HEK293 (cell line): Measurements from ENCODE around the gene TIGD4.

Experiments
- CTCF ChIA-PET: fragments of 350-600 bp; formaldehyde crosslinking; extraction: SDS; loops from one replicate; lab custom pipeline; 2021; ENCODE audit warnings: antibody characterized with exemption; lab: Yijun Ruan, JAX
- POLR2A ChIA-PET: fragments of 300-600 bp; formaldehyde crosslinking; extraction: SDS; loops from one replicate; lab custom pipeline; 2020; ENCODE audit warnings: antibody characterized with exemption, inconsistent platforms; lab: Yijun Ruan, JAX
- H3K27ac ChIP-seq: fragments of 200-500 bp; sonication (Bioruptor generic); 2 replicates; pipeline ENCODE4 v1.5.1; 2014; ENCODE audit warnings: low read depth, low read length, control low read depth, inconsistent platforms; ENCODE audit errors: extremely low read depth
- H3K36me3 ChIP-seq, 2 experiments: fragments of 200-500 bp in 1 of 2; sonication (Bioruptor generic) in 1 of 2; 1 replicate in 1 of 2; 2 replicates in 1 of 2; pipeline ENCODE4 v1.5.1; 2014 to 2017; ENCODE audit warnings: inconsistent platforms in 2 of 2, low read length in 2 of 2; ENCODE audit not compliant: control insufficient read depth in 2 of 2, insufficient read depth in 1 of 2
- H3K4me1 ChIP-seq: fragments of 200-500 bp; sonication (Bioruptor generic); 2 replicates; pipeline ENCODE4 v1.5.1; 2014; ENCODE audit warnings: mild to moderate bottlenecking, low read length, inconsistent platforms; ENCODE audit not compliant: control insufficient read depth, insufficient read depth
- H3K4me3 ChIP-seq: 2 replicates; pipeline ENCODE4 v1.5.1; 2011; ENCODE audit warnings: low read depth, mild to moderate bottlenecking, control low read depth, low read length, moderate library complexity
- H3K9me3 ChIP-seq: fragments of 200-500 bp; sonication (Bioruptor generic); 2 replicates; pipeline ENCODE4 v1.5.1; 2014; ENCODE audit warnings: low read depth, low read length, inconsistent platforms; ENCODE audit not compliant: control insufficient read depth, insufficient read depth
- IKZF3 ChIP-seq: fragments of 450-650 bp; IDR thresholded peaks from 2 replicates; pipeline ENCODE4 v1.5.0; 2018; ENCODE audit warnings: missing biosample characterization, mild to moderate bottlenecking, missing genetic modification characterization, moderate library complexity
- MZF1 ChIP-seq: fragments of 450-650 bp; formaldehyde crosslinking; IDR thresholded peaks from 2 replicates; pipeline ENCODE4 v1.5.1; 2017; ENCODE audit warnings: missing biosample characterization, missing genetic modification characterization, borderline replicate concordance
- TRIM28 ChIP-seq: IDR thresholded peaks from 2 replicates; pipeline ENCODE4 v1.6.1; 2011; ENCODE audit warnings: low read length, control low read depth, borderline replicate concordance
- ZBTB20 ChIP-seq: fragments of 450-650 bp; formaldehyde crosslinking; IDR thresholded peaks from 2 replicates; pipeline ENCODE4 v1.5.1; 2016; ENCODE audit warnings: missing biosample characterization, missing genetic modification characterization
- ZBTB8A ChIP-seq: fragments of 450-650 bp; formaldehyde crosslinking; IDR thresholded peaks from 2 replicates; pipeline ENCODE4 v1.5.1; 2016; ENCODE audit warnings: missing biosample characterization, missing genetic modification characterization
- ZFHX2 ChIP-seq: fragments of 450-650 bp; formaldehyde crosslinking; conservative IDR thresholded peaks from 2 replicates; pipeline ENCODE4 v1.5.1; 2016; ENCODE audit warnings: missing biosample characterization, missing genetic modification characterization
- ZNF121 ChIP-seq: fragments of 450-650 bp; formaldehyde crosslinking; IDR thresholded peaks from 2 replicates; pipeline ENCODE4 v1.5.1; 2016; ENCODE audit warnings: missing biosample characterization, missing genetic modification characterization
- ZNF133 ChIP-seq: fragments of 450-650 bp; formaldehyde crosslinking; IDR thresholded peaks from 2 replicates; pipeline ENCODE4 v1.5.1; 2016; ENCODE audit warnings: missing biosample characterization, missing genetic modification characterization
- ZNF16 ChIP-seq: fragments of 450-650 bp; formaldehyde crosslinking; IDR thresholded peaks from 2 replicates; pipeline ENCODE4 v1.5.1; 2016; ENCODE audit warnings: low read depth, missing biosample characterization, missing genetic modification characterization
- ZNF350 ChIP-seq: fragments of 450-650 bp; formaldehyde crosslinking; IDR thresholded peaks from 2 replicates; pipeline ENCODE4 v1.5.0; 2017; ENCODE audit warnings: missing biosample characterization, mild to moderate bottlenecking, missing genetic modification characterization
- ZNF548 ChIP-seq: fragments of 450-650 bp; formaldehyde crosslinking; IDR thresholded peaks from 2 replicates; pipeline ENCODE4 v1.5.1; 2016; ENCODE audit warnings: missing biosample characterization, missing genetic modification characterization
- ZNF629 ChIP-seq: fragments of 450-650 bp; formaldehyde crosslinking; IDR thresholded peaks from 2 replicates; pipeline ENCODE4 v1.5.1; 2017; ENCODE audit warnings: missing biosample characterization, missing genetic modification characterization
- ZSCAN30 ChIP-seq: fragments of 450-650 bp; IDR thresholded peaks from 2 replicates; pipeline ENCODE4 v1.5.1; 2018; ENCODE audit warnings: missing biosample characterization, mild to moderate bottlenecking, missing genetic modification characterization, moderate library complexity
- TF ChIP-seq, protein P1 (sequence below): fragments of 450-650 bp; formaldehyde crosslinking; IDR thresholded peaks from 2 replicates; pipeline ENCODE4 v1.5.1; 2016; ENCODE audit warnings: missing biosample characterization, missing genetic modification characterization
- TF ChIP-seq, protein P2 (sequence below): fragments of 450-650 bp; formaldehyde crosslinking; IDR thresholded peaks from 2 replicates; pipeline ENCODE4 v1.5.1; 2016; ENCODE audit warnings: missing biosample characterization, missing genetic modification characterization
- TF ChIP-seq, protein P3 (sequence below): fragments of 450-650 bp; IDR thresholded peaks from 2 replicates; pipeline ENCODE4 v1.5.1; 2018; ENCODE audit warnings: missing biosample characterization, missing genetic modification characterization
- TF ChIP-seq, protein P4 (sequence below): fragments of 450-650 bp; formaldehyde crosslinking; IDR thresholded peaks from 2 replicates; pipeline ENCODE4 v1.5.1; 2016; ENCODE audit warnings: missing biosample characterization, missing genetic modification characterization, low read depth
- TF ChIP-seq, protein P5 (sequence below): fragments of 450-650 bp; formaldehyde crosslinking; IDR thresholded peaks from 2 replicates; pipeline ENCODE4 v1.5.1; 2017; ENCODE audit warnings: missing biosample characterization, missing genetic modification characterization
- TF ChIP-seq, protein P6 (sequence below): fragments of 450-650 bp; formaldehyde crosslinking; IDR thresholded peaks from 2 replicates; pipeline ENCODE4; 2016; ENCODE audit warnings: missing biosample characterization, missing genetic modification characterization

The TIGD4 gene

DNA sequence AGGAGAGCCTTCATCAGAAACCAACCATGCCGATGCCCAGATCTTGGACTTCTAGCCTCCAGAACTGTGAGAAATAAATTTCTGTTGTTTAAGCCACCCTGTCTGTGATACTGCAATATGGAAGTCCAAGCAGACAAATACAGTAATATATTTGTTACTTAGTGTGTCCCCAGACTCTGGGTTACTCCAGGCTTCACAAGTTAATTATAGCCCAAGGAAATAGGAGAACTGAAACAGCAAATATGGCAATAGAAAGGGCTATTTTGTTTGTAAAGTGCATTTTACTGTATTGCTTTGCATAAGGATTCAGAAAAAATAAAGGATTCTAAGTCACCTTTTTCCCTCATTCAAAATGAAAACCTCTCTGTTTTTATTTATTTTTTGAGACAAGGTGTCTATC lies 15.7 kb downstream of the TIGD4 start:
- Histone ChIP-seq H3K4me3 (no peak overlapping the region), H3K27ac (no peak overlapping the region), H3K36me3 (no peaks in the 10 kb centered on the region), H3K9me3 (no peaks in the 10 kb centered on the region), H3K4me1 (no peaks in the 10 kb centered on the region)
- TF ChIP-seq, protein P1, sequence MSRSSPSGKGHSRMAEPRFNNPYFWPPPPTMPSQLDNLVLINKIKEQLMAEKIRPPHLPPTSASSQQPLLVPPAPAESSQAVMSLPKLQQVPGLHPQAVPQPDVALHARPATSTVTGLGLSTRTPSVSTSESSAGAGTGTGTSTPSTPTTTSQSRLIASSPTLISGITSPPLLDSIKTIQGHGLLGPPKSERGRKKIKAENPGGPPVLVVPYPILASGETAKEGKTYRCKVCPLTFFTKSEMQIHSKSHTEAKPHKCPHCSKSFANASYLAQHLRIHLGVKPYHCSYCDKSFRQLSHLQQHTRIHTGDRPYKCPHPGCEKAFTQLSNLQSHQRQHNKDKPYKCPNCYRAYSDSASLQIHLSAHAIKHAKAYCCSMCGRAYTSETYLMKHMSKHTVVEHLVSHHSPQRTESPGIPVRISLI, result no peak
- TF ChIP-seq, protein P2, sequence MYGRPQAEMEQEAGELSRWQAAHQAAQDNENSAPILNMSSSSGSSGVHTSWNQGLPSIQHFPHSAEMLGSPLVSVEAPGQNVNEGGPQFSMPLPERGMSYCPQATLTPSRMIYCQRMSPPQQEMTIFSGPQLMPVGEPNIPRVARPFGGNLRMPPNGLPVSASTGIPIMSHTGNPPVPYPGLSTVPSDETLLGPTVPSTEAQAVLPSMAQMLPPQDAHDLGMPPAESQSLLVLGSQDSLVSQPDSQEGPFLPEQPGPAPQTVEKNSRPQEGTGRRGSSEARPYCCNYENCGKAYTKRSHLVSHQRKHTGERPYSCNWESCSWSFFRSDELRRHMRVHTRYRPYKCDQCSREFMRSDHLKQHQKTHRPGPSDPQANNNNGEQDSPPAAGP, result no peak
- TF ChIP-seq, protein P3, sequence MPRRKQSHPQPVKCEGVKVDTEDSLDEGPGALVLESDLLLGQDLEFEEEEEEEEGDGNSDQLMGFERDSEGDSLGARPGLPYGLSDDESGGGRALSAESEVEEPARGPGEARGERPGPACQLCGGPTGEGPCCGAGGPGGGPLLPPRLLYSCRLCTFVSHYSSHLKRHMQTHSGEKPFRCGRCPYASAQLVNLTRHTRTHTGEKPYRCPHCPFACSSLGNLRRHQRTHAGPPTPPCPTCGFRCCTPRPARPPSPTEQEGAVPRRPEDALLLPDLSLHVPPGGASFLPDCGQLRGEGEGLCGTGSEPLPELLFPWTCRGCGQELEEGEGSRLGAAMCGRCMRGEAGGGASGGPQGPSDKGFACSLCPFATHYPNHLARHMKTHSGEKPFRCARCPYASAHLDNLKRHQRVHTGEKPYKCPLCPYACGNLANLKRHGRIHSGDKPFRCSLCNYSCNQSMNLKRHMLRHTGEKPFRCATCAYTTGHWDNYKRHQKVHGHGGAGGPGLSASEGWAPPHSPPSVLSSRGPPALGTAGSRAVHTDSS (tag by site-specific recombination), result no peak
- no peak for TF ChIP-seq ZNF629 (tag by site-specific recombination)
- TF ChIP-seq ZBTB8A (tag by site-specific recombination), result no peak
- TF ChIP-seq, protein P4, sequence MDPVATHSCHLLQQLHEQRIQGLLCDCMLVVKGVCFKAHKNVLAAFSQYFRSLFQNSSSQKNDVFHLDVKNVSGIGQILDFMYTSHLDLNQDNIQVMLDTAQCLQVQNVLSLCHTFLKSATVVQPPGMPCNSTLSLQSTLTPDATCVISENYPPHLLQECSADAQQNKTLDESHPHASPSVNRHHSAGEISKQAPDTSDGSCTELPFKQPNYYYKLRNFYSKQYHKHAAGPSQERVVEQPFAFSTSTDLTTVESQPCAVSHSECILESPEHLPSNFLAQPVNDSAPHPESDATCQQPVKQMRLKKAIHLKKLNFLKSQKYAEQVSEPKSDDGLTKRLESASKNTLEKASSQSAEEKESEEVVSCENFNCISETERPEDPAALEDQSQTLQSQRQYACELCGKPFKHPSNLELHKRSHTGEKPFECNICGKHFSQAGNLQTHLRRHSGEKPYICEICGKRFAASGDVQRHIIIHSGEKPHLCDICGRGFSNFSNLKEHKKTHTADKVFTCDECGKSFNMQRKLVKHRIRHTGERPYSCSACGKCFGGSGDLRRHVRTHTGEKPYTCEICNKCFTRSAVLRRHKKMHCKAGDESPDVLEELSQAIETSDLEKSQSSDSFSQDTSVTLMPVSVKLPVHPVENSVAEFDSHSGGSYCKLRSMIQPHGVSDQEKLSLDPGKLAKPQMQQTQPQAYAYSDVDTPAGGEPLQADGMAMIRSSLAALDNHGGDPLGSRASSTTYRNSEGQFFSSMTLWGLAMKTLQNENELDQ, result no peak
- no peak for TF ChIP-seq MZF1 (tag by site-specific recombination)
- TF ChIP-seq ZNF121 (tag by site-specific recombination), result no peak
- no peak for TF ChIP-seq IKZF3 (tag by site-specific recombination)
- no peak for TF ChIP-seq ZSCAN30 (tag by site-specific recombination)
- POLR2A ChIA-PET, result no interaction called here
- CTCF ChIA-PET, result no interaction called here

DNA sequence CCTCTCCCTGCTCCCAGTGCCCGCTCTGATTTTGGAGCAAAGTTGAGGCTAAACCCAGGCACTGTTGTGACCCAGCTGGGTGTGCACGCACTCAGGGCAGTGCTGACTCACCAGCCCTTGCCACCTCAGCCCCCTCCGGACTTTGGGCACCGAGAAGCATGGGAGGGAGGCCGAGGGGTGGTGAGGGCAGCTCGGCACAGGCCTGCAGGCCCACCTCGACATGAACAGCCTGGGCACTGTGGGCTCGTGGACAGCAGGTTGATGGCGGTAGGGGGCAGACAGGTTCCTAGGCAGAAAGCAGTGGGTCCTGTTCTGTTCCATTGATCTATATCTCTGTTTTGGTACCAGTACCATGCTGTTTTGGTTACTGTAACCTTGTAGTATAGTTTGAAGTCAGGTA lies 30.9 kb downstream of the TIGD4 start:
- no peaks in the 10 kb centered on the region for H3K4me1 ChIP-seq
- H3K27ac ChIP-seq, result no peak overlapping the region
- POLR2A ChIA-PET, result no interaction called here
- H3K4me3 ChIP-seq, result no peak overlapping the region
- H3K9me3 ChIP-seq, result no peaks in the 10 kb centered on the region
- TF ChIP-seq ZFHX2 (tag by site-specific recombination), result no peak
- TF ChIP-seq TRIM28, result no peak
- no peak for TF ChIP-seq ZNF121 (tag by site-specific recombination)
- no peak for TF ChIP-seq ZNF548
- TF ChIP-seq ZBTB20, result no peak
- TF ChIP-seq, protein P5, sequence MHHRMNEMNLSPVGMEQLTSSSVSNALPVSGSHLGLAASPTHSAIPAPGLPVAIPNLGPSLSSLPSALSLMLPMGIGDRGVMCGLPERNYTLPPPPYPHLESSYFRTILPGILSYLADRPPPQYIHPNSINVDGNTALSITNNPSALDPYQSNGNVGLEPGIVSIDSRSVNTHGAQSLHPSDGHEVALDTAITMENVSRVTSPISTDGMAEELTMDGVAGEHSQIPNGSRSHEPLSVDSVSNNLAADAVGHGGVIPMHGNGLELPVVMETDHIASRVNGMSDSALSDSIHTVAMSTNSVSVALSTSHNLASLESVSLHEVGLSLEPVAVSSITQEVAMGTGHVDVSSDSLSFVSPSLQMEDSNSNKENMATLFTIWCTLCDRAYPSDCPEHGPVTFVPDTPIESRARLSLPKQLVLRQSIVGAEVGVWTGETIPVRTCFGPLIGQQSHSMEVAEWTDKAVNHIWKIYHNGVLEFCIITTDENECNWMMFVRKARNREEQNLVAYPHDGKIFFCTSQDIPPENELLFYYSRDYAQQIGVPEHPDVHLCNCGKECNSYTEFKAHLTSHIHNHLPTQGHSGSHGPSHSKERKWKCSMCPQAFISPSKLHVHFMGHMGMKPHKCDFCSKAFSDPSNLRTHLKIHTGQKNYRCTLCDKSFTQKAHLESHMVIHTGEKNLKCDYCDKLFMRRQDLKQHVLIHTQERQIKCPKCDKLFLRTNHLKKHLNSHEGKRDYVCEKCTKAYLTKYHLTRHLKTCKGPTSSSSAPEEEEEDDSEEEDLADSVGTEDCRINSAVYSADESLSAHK (tag by site-specific recombination), result no peak
- TF ChIP-seq ZNF133 (tag by site-specific recombination), result no peak
- TF ChIP-seq ZNF350 (tag by site-specific recombination), result no peak
- TF ChIP-seq, protein P6, sequence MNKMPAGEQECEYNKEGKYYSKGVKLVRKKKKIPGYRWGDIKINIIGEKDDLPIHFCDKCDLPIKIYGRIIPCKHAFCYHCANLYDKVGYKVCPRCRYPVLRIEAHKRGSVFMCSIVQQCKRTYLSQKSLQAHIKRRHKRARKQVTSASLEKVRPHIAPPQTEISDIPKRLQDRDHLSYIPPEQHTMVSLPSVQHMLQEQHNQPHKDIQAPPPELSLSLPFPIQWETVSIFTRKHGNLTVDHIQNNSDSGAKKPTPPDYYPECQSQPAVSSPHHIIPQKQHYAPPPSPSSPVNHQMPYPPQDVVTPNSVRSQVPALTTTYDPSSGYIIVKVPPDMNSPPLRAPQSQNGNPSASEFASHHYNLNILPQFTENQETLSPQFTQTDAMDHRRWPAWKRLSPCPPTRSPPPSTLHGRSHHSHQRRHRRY, result no peak
- no peak for TF ChIP-seq ZNF16 (tag by site-specific recombination)
- TF ChIP-seq, all 188 proteins: peak for 0
- H3K36me3 ChIP-seq, result no peaks in the 10 kb centered on the region
- CTCF ChIA-PET, result interaction anchor here (0.7 kb wide), 1 partner anchor 1615 kb away, joined by 3 read pairs; no protein-coding TSS in a partner anchor
